Neural crest cell (in vitro differentiated cells): Measurements from ENCODE around the gene CHGA. TPM values are rescaled to one million over a fixed set of nuclear protein-coding genes. Genes with fewer than 3 reads are reported as not detected.

ENCODE experiments used
- DNase-seq: peaks from one replicate; pipeline ENCODE4 v3.0.0; 2021; ENCODE audit warnings: low read depth, mixed read lengths, low spot score
- H3K27ac Mint-ChIP-seq: one replicate; pipeline ENCODE4 v1.8.0; 2021; ENCODE audit warnings: mild to moderate bottlenecking, mixed read lengths; ENCODE audit not compliant: unreplicated experiment
- H3K27me3 Mint-ChIP-seq: 2 replicates; pipeline ENCODE4 v1.8.0; 2021; ENCODE audit warnings: low read depth, mild to moderate bottlenecking, mixed read lengths
- H3K36me3 Mint-ChIP-seq: 2 replicates; pipeline ENCODE4 v1.8.0; 2021; ENCODE audit warnings: low read depth, mild to moderate bottlenecking, mixed read lengths
- H3K4me1 Mint-ChIP-seq: 2 replicates; pipeline ENCODE4 v1.8.0; 2021; ENCODE audit warnings: mixed read lengths
- H3K4me3 Mint-ChIP-seq: one replicate; pipeline ENCODE4 v1.8.0; 2021; ENCODE audit warnings: mild to moderate bottlenecking, mixed read lengths
- H3K9me3 Mint-ChIP-seq: 2 replicates; pipeline ENCODE4 v1.8.0; 2021; ENCODE audit warnings: mixed read lengths
- CTCF ChIP-seq: fragments of 200-600 bp; sonication (generic); conservative IDR thresholded peaks from 2 replicates; pipeline ENCODE4 v1.5.0; 2021; ENCODE audit warnings: antibody characterized with exemption, mild to moderate bottlenecking
- total RNA-seq: library from RNA; stranded (reverse); gene quantifications from 2 replicates; pipeline ENCODE4 v1.2.1, GENCODE V29; 2021

Gene CHGA
- total RNA-seq, 1 donor from 2014 or later: 4.3 TPM

DNA sequence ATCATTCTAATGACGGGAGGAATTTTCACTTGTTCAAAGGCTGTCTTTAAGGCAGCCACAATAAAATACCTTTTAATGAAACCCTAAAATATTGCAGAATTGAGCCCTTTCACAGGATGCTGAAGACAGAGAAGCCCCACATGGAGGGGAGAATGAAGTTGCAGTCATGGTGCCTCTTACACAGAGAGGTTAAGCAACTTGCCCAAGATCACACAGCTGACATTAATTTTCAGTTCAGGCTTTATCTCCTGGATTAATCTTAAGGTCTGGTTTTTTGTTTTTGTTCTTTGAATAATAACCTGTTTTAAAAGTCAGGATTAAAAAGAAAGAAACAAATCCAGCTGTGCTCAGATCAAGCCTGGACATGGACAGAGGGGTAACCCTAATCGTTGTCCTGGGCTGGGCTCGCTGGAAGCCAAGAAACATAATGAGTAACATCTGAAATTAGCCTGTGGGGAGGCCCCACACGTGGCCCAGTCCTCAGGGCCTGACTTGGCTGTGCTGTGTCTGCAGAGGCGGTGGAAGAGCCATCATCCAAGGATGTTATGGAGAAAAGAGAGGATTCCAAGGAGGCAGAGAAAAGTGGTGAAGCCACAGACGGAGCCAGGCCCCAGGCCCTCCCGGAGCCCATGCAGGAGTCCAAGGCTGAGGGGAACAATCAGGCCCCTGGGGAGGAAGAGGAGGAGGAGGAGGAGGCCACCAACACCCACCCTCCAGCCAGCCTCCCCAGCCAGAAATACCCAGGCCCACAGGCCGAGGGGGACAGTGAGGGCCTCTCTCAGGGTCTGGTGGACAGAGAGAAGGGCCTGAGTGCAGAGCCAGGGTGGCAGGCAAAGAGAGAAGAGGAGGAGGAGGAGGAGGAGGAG, 8.0 kb downstream of the CHGA start:
- TF ChIP-seq CTCF: no peak
- Mint-ChIP-seq H3K36me3 (no peaks in the 10 kb centered on the region), H3K4me3 (no peak overlapping the region), H3K27ac (no peak overlapping the region), H3K9me3 (no peaks in the 10 kb centered on the region), H3K4me1 (no peaks in the 10 kb centered on the region), H3K27me3 (peaks cover 12% of the 10 kb centered on the region)
- DNase-seq: no peak

DNA sequence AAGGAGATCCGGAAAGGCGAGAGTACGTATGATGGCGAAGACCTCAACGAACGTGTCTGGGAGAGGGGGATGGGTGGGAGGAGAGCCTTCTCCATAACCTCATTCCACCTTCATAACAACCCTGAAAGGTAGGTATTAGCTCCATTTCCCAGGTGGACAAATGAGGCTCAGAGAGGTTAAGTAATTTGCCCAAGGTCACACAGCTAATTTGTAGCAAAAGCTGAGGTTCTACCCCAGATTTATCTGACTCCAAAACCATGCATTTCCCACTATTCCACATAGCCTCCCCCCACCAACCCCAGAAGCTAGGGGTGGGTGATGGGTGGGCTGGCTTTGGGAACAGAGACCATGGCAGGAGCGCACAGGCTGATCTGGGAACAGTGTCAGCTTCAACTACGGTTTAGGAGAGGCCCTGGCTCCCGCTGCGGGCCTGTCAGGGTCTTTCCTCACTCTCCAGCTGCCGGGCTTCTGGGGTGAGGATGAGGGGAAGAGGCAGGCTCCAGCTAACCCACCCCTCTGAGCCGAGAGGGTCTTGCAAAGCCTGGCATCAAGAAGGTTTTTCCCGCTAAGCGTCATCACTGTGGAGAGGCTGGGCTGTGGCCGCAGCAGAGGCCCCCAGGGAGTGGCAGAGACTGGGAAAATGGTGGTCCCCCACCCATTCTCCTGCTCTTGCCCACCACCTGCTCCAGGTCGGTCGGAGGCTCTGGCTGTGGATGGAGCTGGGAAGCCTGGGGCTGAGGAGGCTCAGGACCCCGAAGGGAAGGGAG, 8.9 kb downstream of the CHGA start:
- no peak overlapping the region for H3K27ac Mint-ChIP-seq

DNA sequence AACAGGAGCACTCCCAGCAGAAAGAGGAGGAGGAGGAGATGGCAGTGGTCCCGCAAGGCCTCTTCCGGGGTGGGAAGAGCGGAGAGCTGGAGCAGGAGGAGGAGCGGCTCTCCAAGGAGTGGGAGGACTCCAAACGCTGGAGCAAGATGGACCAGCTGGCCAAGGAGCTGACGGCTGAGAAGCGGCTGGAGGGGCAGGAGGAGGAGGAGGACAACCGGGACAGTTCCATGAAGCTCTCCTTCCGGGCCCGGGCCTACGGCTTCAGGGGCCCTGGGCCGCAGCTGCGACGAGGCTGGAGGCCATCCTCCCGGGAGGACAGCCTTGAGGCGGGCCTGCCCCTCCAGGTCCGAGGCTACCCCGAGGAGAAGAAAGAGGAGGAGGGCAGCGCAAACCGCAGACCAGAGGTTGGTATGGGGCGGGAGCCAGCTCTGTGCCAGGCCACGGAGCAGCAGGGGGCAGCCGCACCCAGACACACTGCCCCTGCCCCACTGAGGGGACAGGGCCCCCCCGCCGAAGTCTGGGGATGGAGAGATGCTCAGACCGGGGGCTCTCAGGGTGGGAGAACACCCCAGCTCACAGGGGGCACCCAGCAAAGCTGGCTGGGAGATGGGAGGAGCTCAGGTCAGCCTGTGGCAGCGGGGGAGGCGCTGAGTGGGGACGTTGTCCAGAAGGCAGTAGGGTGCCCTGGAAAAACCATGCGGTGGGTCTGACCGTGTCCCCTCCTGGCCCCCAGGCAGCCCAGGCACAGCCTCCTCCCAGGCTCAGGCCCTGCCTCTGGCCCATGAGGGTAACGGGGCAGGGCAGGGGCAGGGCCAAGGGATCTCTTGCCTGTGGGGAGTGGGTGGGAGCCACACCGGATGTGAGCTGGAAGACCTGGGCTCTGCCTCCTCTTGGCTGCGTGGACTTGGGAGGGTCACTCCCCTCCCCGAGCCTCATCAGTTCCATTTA, 9.8 kb downstream of the CHGA start:
- H3K27me3 Mint-ChIP-seq: no peaks in the 10 kb centered on the region
- no peak for DNase-seq

More for the DNA sequence above, 8.9 kb downstream of the CHGA start:
- Mint-ChIP-seq H3K27me3 (peaks cover 3% of the 10 kb centered on the region), H3K9me3 (no peaks in the 10 kb centered on the region), H3K4me1 (no peaks in the 10 kb centered on the region), H3K36me3 (no peaks in the 10 kb centered on the region), H3K4me3 (no peak overlapping the region)
- TF ChIP-seq CTCF: no peak
- DNase-seq: no peak

DNA sequence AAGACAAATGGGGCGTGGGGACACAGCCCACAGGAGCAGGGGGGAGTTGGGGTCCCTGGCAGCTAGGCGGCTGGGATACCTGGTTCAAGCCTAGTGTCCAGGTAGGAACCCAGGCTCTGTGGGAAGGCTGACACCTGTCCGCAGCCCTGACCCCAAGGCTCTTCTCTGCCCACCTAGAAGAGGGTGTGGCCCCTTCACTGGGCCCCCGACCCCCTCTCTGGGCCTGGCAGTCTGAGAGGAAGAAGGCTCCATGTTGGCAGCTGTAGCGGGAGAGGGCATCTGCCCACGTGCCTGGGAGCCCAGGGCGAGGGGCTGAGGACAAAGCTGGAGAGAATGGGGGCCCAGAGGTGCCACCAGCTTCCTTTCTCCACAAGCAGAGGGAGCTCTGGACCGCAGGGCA, 10.5 kb downstream of the CHGA start:
- no peak overlapping the region for H3K27ac Mint-ChIP-seq
- DNase-seq: no peak
- TF ChIP-seq CTCF: no peak
- H3K36me3 Mint-ChIP-seq: no peaks in the 10 kb centered on the region
- no peaks in the 10 kb centered on the region for H3K4me1 Mint-ChIP-seq
- no peaks in the 10 kb centered on the region for H3K27me3 Mint-ChIP-seq
- no peak overlapping the region for H3K4me3 Mint-ChIP-seq
- no peaks in the 10 kb centered on the region for H3K9me3 Mint-ChIP-seq

More for the DNA sequence above, 9.8 kb downstream of the CHGA start:
- Mint-ChIP-seq H3K27ac (no peak overlapping the region), H3K36me3 (no peaks in the 10 kb centered on the region), H3K9me3 (no peaks in the 10 kb centered on the region), H3K4me1 (no peaks in the 10 kb centered on the region), H3K4me3 (no peak overlapping the region)
- no peak for TF ChIP-seq CTCF
